CD8-positive, alpha-beta memory T cell (primary cell): Measurements from ENCODE around the gene TMEM247. TPM values are rescaled to one million over a fixed set of nuclear protein-coding genes. Genes with fewer than 3 reads are reported as not detected.

Source experiments
- CTCF ChIA-PET: fragments of 350-600 bp; sonication (Branson Sonifier 250); formaldehyde crosslinking; loops from one replicate; lab custom pipeline; 2021; ENCODE audit warnings: antibody characterized with exemption; lab: Charles Lee
- POLR2A ChIA-PET: fragments of 350-600 bp; sonication (Branson Sonifier 250); formaldehyde crosslinking; loops from one replicate; lab custom pipeline; 2021; ENCODE audit warnings: antibody characterized with exemption; lab: Charles Lee
- DNase-seq, 5 donors: peaks; one replicate each; pipeline versions ENCODE4 v3.0.0 to v3.0.0-alpha.2; 2020 to 2022; ENCODE audit warnings: mixed read lengths in 1 of 5
- H3K27ac ChIP-seq: one replicate; pipeline ENCODE4 v1.7.0; 2013; ENCODE audit warnings: low read depth, mild to moderate bottlenecking, low read length, moderate library complexity
- H3K27me3 ChIP-seq: 2 replicates; pipeline ENCODE4 v1.7.0; 2013; ENCODE audit warnings: low read length, mild to moderate bottlenecking; ENCODE audit not compliant: insufficient read depth, poor library complexity, severe bottlenecking
- H3K36me3 ChIP-seq: 2 replicates; pipeline ENCODE4 v1.7.0; 2013; ENCODE audit warnings: mild to moderate bottlenecking, low read length, moderate library complexity; ENCODE audit not compliant: insufficient read depth
- H3K4me1 ChIP-seq: 2 replicates; pipeline ENCODE4 v1.7.0; 2013; ENCODE audit warnings: mild to moderate bottlenecking, low read length, moderate library complexity; ENCODE audit not compliant: insufficient read depth
- H3K4me3 ChIP-seq: 2 replicates; pipeline ENCODE4 v1.7.0; 2013; ENCODE audit warnings: mild to moderate bottlenecking, low read length
- H3K9me3 ChIP-seq: 2 replicates; pipeline ENCODE4 v1.7.0; 2013; ENCODE audit warnings: mild to moderate bottlenecking, low read length
- H3K27ac Mint-ChIP-seq, 8 donors: one replicate each; pipeline ENCODE4 v1.8.0; 2020 to 2021; ENCODE audit warnings: mixed read lengths in 8 of 8, mild to moderate bottlenecking in 6 of 8, inconsistent platforms in 3 of 8, moderate library complexity in 3 of 8
- H3K27me3 Mint-ChIP-seq, 2 donors: one replicate each; pipeline ENCODE4 v1.8.0; 2020 to 2021; ENCODE audit warnings: mixed read lengths in 2 of 2, mild to moderate bottlenecking in 1 of 2, moderate library complexity in 1 of 2
- H3K36me3 Mint-ChIP-seq, 3 donors: one replicate each; pipeline ENCODE4 v1.8.0; 2020 to 2021; ENCODE audit warnings: mixed read lengths in 3 of 3, inconsistent platforms in 1 of 3, mild to moderate bottlenecking in 1 of 3
- H3K4me1 Mint-ChIP-seq, 3 donors: one replicate each; pipeline ENCODE4 v1.8.0; 2020 to 2021; ENCODE audit warnings: mixed read lengths in 3 of 3, inconsistent platforms in 1 of 3, mild to moderate bottlenecking in 1 of 3
- H3K4me3 Mint-ChIP-seq, 7 donors: one replicate each; pipeline ENCODE4 v1.8.0; 2020 to 2021; ENCODE audit warnings: mixed read lengths in 7 of 7, mild to moderate bottlenecking in 6 of 7, moderate library complexity in 4 of 7, inconsistent platforms in 2 of 7
- H3K9me3 Mint-ChIP-seq, 5 donors: one replicate each; pipeline ENCODE4 v1.8.0; 2020 to 2022; ENCODE audit warnings: mixed read lengths in 5 of 5, mild to moderate bottlenecking in 3 of 5, moderate library complexity in 2 of 5, inconsistent platforms in 1 of 5
- polyA plus RNA-seq: library from polyadenylated mRNA; unstranded; fragments of 300-500 nt; fragmentation: Illumina TruSeq; gene quantifications from one replicate; pipeline ENCODE4 v1.2.3, GENCODE V29; 2021
- total RNA-seq, 2 experiments: library from RNA; stranded (reverse); gene quantifications; one replicate each; pipeline ENCODE4 v1.2.3, GENCODE V29; 2021

TMEM247 gene
- total and polyA plus RNA-seq, 3 experiments from 2014 or later, result not detected

GRCh38 chr2:46506131-46506706 lies 26.9 kb downstream of the TMEM247 start:
- POLR2A ChIA-PET, result no interaction called here
- Mint-ChIP-seq H3K27ac (peak overlapping the region in 6 of 8 donors; percentile 31 to 90 (median 80)), H3K27me3 (peaks cover 0 to 10% of the 10 kb centered on the region in 2 donors), H3K4me3 (peak overlapping the region in 2 of 7 donors; percentile 32 to 43), H3K36me3 (no peaks in the 10 kb centered on the region), H3K4me1 (peaks cover 4 to 10% (median 8%) of the 10 kb centered on the region in 3 donors), H3K9me3 (no peaks in the 10 kb centered on the region)
- no peak for DNase-seq
- Histone ChIP-seq H3K9me3 (no peaks in the 10 kb centered on the region), H3K4me1 (no peaks in the 10 kb centered on the region), H3K4me3 (no peak overlapping the region), H3K27me3 (no peaks in the 10 kb centered on the region), H3K27ac (no peak overlapping the region), H3K36me3 (no peaks in the 10 kb centered on the region)
- CTCF ChIA-PET, result no interaction called here

GRCh38 chr2:46508312-46508711 lies 28.9 kb downstream of the TMEM247 start:
- no peaks in the 10 kb centered on the region for H3K4me1 ChIP-seq
- H3K27ac ChIP-seq, result no peak overlapping the region
- peaks cover 4 to 10% (median 8%) of the 10 kb centered on the region in 3 donors for H3K4me1 Mint-ChIP-seq
- H3K27ac Mint-ChIP-seq, result peak overlapping the region in 1 of 8 donors; percentile 61
- no peak overlapping the region for H3K4me3 ChIP-seq
- peaks cover 0 to 3% (median 0%) of the 10 kb centered on the region in 5 donors for H3K9me3 Mint-ChIP-seq
- peak overlapping the region in 1 of 7 donors; percentile 24 for H3K4me3 Mint-ChIP-seq
- H3K27me3 Mint-ChIP-seq, result peaks cover 0 to 5% of the 10 kb centered on the region in 2 donors
- no peaks in the 10 kb centered on the region for H3K27me3 ChIP-seq
- ChIA-PET POLR2A (no interaction called here), CTCF (no interaction called here)
- H3K36me3 Mint-ChIP-seq, result peaks cover 0 to 7% (median 1%) of the 10 kb centered on the region in 3 donors
- H3K36me3 ChIP-seq, result no peaks in the 10 kb centered on the region
- no peak for DNase-seq
- H3K9me3 ChIP-seq, result no peaks in the 10 kb centered on the region

GRCh38 chr2:46508759-46509158 lies 29.4 kb downstream of the TMEM247 start:
- DNase-seq, result no peak
- POLR2A ChIA-PET, result no interaction called here
- Mint-ChIP-seq H3K36me3 (peaks cover 0 to 7% (median 1%) of the 10 kb centered on the region in 3 donors), H3K27ac (peak overlapping the region in 1 of 8 donors; percentile 61), H3K9me3 (peaks cover 0 to 3% (median 0%) of the 10 kb centered on the region in 5 donors), H3K4me1 (peaks cover 4 to 10% (median 8%) of the 10 kb centered on the region in 3 donors), H3K4me3 (no peak overlapping the region), H3K27me3 (peaks cover 0 to 5% of the 10 kb centered on the region in 2 donors)
- Histone ChIP-seq H3K9me3 (no peaks in the 10 kb centered on the region), H3K27ac (no peak overlapping the region), H3K4me3 (no peak overlapping the region), H3K36me3 (no peaks in the 10 kb centered on the region), H3K4me1 (no peaks in the 10 kb centered on the region), H3K27me3 (no peaks in the 10 kb centered on the region)
- CTCF ChIA-PET, result no interaction called here

- H3K4me1 ChIP-seq, result no peaks in the 10 kb centered on the region
- H3K4me1 Mint-ChIP-seq, result peaks cover 4 to 10% (median 8%) of the 10 kb centered on the region in 3 donors
- no peak for DNase-seq
- no peak overlapping the region for H3K4me3 ChIP-seq
- H3K27ac ChIP-seq, result no peak overlapping the region
- peaks cover 4 to 9% (median 6%) of the 10 kb centered on the region in 5 donors for H3K9me3 Mint-ChIP-seq
- H3K27me3 Mint-ChIP-seq, result peaks cover 0 to 4% of the 10 kb centered on the region in 2 donors
- peaks cover 0 to 13% (median 4%) of the 10 kb centered on the region in 3 donors for H3K36me3 Mint-ChIP-seq
- H3K27me3 ChIP-seq, result no peaks in the 10 kb centered on the region
- no peaks in the 10 kb centered on the region for H3K36me3 ChIP-seq
- ChIA-PET CTCF (no interaction called here), POLR2A (no interaction called here)
- H3K27ac Mint-ChIP-seq, result no peak overlapping the region
- H3K4me3 Mint-ChIP-seq, result no peak overlapping the region
- peaks cover 5% of the 10 kb centered on the region for H3K9me3 ChIP-seq
These were observed 30.4 kb downstream of the TMEM247 start for GRCh38 chr2:46509804-46510203.

- Histone ChIP-seq H3K9me3 (peaks cover 5% of the 10 kb centered on the region), H3K27ac (no peak overlapping the region), H3K27me3 (no peaks in the 10 kb centered on the region), H3K4me1 (no peaks in the 10 kb centered on the region), H3K36me3 (no peaks in the 10 kb centered on the region), H3K4me3 (no peak overlapping the region)
- no peak for DNase-seq
- POLR2A ChIA-PET, result no interaction called here
- no peak overlapping the region for H3K4me3 Mint-ChIP-seq
- CTCF ChIA-PET, result interaction anchor here (1.1 kb wide), 1 partner anchor 88 kb away, joined by 3 read pairs; no protein-coding TSS in a partner anchor
- peaks cover 10 to 17% (median 13%) of the 10 kb centered on the region in 5 donors for H3K9me3 Mint-ChIP-seq
- no peak overlapping the region for H3K27ac Mint-ChIP-seq
- peaks cover 0 to 4% of the 10 kb centered on the region in 2 donors for H3K27me3 Mint-ChIP-seq
- H3K36me3 Mint-ChIP-seq, result peaks cover 4 to 21% (median 9%) of the 10 kb centered on the region in 3 donors
- peaks cover 4 to 9% (median 8%) of the 10 kb centered on the region in 3 donors for H3K4me1 Mint-ChIP-seq
These were observed 31.3 kb downstream of the TMEM247 start for GRCh38 chr2:46510598-46511177.

GRCh38 chr2:46512185-46512584 lies 32.8 kb downstream of the TMEM247 start:
- H3K4me3 ChIP-seq, result no peak overlapping the region
- Mint-ChIP-seq H3K27me3 (peaks cover 0 to 3% of the 10 kb centered on the region in 2 donors), H3K4me1 (no peaks in the 10 kb centered on the region), H3K27ac (peak overlapping the region in 1 of 8 donors; percentile 25), H3K9me3 (peaks cover 15 to 28% (median 26%) of the 10 kb centered on the region in 5 donors), H3K36me3 (peaks cover 7 to 27% (median 11%) of the 10 kb centered on the region in 3 donors), H3K4me3 (no peak overlapping the region)
- CTCF ChIA-PET, result no interaction called here
- H3K27me3 ChIP-seq, result no peaks in the 10 kb centered on the region
- H3K27ac ChIP-seq, result no peak overlapping the region
- no peaks in the 10 kb centered on the region for H3K36me3 ChIP-seq
- H3K4me1 ChIP-seq, result no peaks in the 10 kb centered on the region
- H3K9me3 ChIP-seq, result peaks cover 5% of the 10 kb centered on the region
- POLR2A ChIA-PET, result no interaction called here
- no peak for DNase-seq

GRCh38 chr2:46514738-46515137 lies 35.4 kb downstream of the TMEM247 start:
- no peak overlapping the region for H3K4me3 ChIP-seq
- no peaks in the 10 kb centered on the region for H3K27me3 ChIP-seq
- H3K27ac Mint-ChIP-seq, result no peak overlapping the region
- POLR2A ChIA-PET, result no interaction called here
- CTCF ChIA-PET, result interaction anchor here (1.4 kb wide), 1 partner anchor 135 kb away, joined by 4 read pairs; no protein-coding TSS in a partner anchor
- H3K9me3 Mint-ChIP-seq, result peaks cover 18 to 28% (median 26%) of the 10 kb centered on the region in 5 donors
- no peaks in the 10 kb centered on the region for H3K4me1 Mint-ChIP-seq
- no peak for DNase-seq
- H3K4me3 Mint-ChIP-seq, result no peak overlapping the region
- H3K36me3 Mint-ChIP-seq, result peaks cover 7 to 27% (median 11%) of the 10 kb centered on the region in 3 donors
- no peaks in the 10 kb centered on the region for H3K27me3 Mint-ChIP-seq
- peaks cover 5% of the 10 kb centered on the region for H3K9me3 ChIP-seq
- no peaks in the 10 kb centered on the region for H3K36me3 ChIP-seq
- H3K27ac ChIP-seq, result no peak overlapping the region
- H3K4me1 ChIP-seq, result no peaks in the 10 kb centered on the region

- peaks cover 18 to 28% (median 26%) of the 10 kb centered on the region in 5 donors for H3K9me3 Mint-ChIP-seq
- H3K36me3 Mint-ChIP-seq, result peaks cover 7 to 26% (median 10%) of the 10 kb centered on the region in 3 donors
- no peak overlapping the region for H3K27ac ChIP-seq
- ChIA-PET CTCF (no interaction called here), POLR2A (no interaction called here)
- no peaks in the 10 kb centered on the region for H3K4me1 ChIP-seq
- H3K4me3 Mint-ChIP-seq, result no peak overlapping the region
- no peak for DNase-seq
- H3K27me3 ChIP-seq, result no peaks in the 10 kb centered on the region
- no peaks in the 10 kb centered on the region for H3K27me3 Mint-ChIP-seq
- H3K9me3 ChIP-seq, result peaks cover 5% of the 10 kb centered on the region
- H3K27ac Mint-ChIP-seq, result no peak overlapping the region
- no peak overlapping the region for H3K4me3 ChIP-seq
- no peaks in the 10 kb centered on the region for H3K36me3 ChIP-seq
- H3K4me1 Mint-ChIP-seq, result no peaks in the 10 kb centered on the region
These were observed 38.1 kb downstream of the TMEM247 start for GRCh38 chr2:46517485-46517884.
